Esophagus squamous epithelium (tissue), 5 donors: ENCODE data around the gene SMIM32. TPM values are rescaled to one million over a fixed set of nuclear protein-coding genes. Genes with fewer than 3 reads are reported as not detected.

Source experiments
- DNase-seq: peaks from one replicate; lab custom pipeline; 2025; lab: John Stamatoyannopoulos, UW
- H3K27ac ChIP-seq, 4 donors: fragments of 200-600 bp; sonication (generic); one replicate each; pipeline ENCODE4 v1.5.1; 2016 to 2019; ENCODE audit warnings: mild to moderate bottlenecking in 1 of 4
- H3K27me3 ChIP-seq, 4 donors: fragments of 200-600 bp; sonication (generic); 1 replicate in 3 of 4; 2 replicates in 1 of 4; pipeline versions ENCODE4 v1.5.1 to v1.6.0; 2017 to 2021; ENCODE audit warnings: antibody characterized with exemption in 1 of 4
- H3K36me3 ChIP-seq, 3 donors: fragments of 200-600 bp; sonication (generic); one replicate each; pipeline ENCODE4 v1.5.1; 2016 to 2019
- H3K4me1 ChIP-seq, 3 donors: fragments of 200-600 bp; sonication (generic); one replicate each; pipeline ENCODE4 v1.5.1; 2017 to 2019
- H3K4me3 ChIP-seq, 4 donors: fragments of 200-600 bp; sonication (generic); 1 replicate in 3 of 4; 2 replicates in 1 of 4; pipeline ENCODE4 v1.5.1; 2016 to 2019; ENCODE audit warnings: mild to moderate bottlenecking in 2 of 4, moderate library complexity in 1 of 4
- H3K9me3 ChIP-seq, 3 donors: fragments of 200-600 bp; sonication (generic); one replicate each; pipeline ENCODE4 v1.5.1; 2016 to 2019
- POLR2A ChIP-seq, 4 donors: fragments of 450-650 bp; IDR thresholded peaks; one replicate each; pipeline ENCODE4 v1.6.1; 2017; ENCODE audit warnings: antibody characterized with exemption in 4 of 4, mild to moderate bottlenecking in 4 of 4, moderate library complexity in 3 of 4
- WGBS, 2 donors: methylation state at CpG; one replicate each; pipeline ENCODE4 v1.1.5; 2018; 5-methylcytosine and 5-hydroxymethylcytosine counted together
- intact Hi-C: fragments of 100-400 bp; cut with DNase I; formaldehyde crosslinking; loops from one replicate; pipeline ENCODE4 v1.15.0; 2022
- total RNA-seq, 4 donors: library from RNA; depleted of rRNA; stranded (reverse); fragments of >200 nt; gene quantifications; one replicate each; pipeline ENCODE4 v1.1.0, GENCODE V29; 2016
- TF ChIP-seq, protein P1 (sequence below), 6 experiments: fragments of 450-650 bp in 4 of 6; fragments of 200-600 bp in 2 of 6; sonication (generic) in 2 of 6; IDR thresholded peaks; one replicate each; pipeline ENCODE4 v1.5.1; 2016 to 2019; ENCODE audit warnings: antibody characterized with exemption in 6 of 6, mild to moderate bottlenecking in 4 of 6, moderate library complexity in 4 of 6
- donor health status: DM: yes; HTN: yes; CAD: no.

The SMIM32 gene
- total RNA-seq, 4 donors from 2014 or later, result not detected

DNA sequence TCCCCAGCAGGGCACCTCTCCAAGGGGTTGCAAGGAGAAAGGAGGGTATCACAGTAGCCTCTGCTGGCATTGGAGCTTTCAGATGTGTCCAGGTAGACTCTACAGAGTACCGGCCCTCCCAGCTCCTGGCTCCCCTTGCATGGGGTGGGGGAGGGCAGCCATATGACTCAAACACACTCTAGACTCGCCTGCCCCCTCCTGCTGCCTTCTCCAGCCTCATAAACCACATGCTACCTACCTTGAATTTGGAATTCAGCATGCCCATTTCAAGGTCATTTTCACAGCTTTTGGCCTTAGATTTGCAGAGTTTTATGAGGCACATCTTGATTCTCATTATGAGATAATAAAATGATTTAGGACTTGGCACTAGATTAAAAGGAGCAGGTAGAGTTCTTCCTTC is 32.8 kb upstream of the SMIM32 start:
- H3K27ac ChIP-seq, result no peak overlapping the region
- no peak for DNase-seq
- H3K36me3 ChIP-seq, result no peaks in the 10 kb centered on the region
- H3K4me3 ChIP-seq, result no peak overlapping the region
- H3K27me3 ChIP-seq, result peaks cover 0 to 54% (median 0%) of the 10 kb centered on the region in 4 donors
- TF ChIP-seq, protein P1, sequence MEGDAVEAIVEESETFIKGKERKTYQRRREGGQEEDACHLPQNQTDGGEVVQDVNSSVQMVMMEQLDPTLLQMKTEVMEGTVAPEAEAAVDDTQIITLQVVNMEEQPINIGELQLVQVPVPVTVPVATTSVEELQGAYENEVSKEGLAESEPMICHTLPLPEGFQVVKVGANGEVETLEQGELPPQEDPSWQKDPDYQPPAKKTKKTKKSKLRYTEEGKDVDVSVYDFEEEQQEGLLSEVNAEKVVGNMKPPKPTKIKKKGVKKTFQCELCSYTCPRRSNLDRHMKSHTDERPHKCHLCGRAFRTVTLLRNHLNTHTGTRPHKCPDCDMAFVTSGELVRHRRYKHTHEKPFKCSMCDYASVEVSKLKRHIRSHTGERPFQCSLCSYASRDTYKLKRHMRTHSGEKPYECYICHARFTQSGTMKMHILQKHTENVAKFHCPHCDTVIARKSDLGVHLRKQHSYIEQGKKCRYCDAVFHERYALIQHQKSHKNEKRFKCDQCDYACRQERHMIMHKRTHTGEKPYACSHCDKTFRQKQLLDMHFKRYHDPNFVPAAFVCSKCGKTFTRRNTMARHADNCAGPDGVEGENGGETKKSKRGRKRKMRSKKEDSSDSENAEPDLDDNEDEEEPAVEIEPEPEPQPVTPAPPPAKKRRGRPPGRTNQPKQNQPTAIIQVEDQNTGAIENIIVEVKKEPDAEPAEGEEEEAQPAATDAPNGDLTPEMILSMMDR (IDR thresholded peaks at IDR 0.05), result no peak
- TF ChIP-seq POLR2A (IDR thresholded peaks at IDR 0.05), result no peak
- intact Hi-C loops, result no loop called here
- no peaks in the 10 kb centered on the region for H3K4me1 ChIP-seq
- 20 to 72% methylated on average over 2 of the region's 2 CpGs for WGBS, 2 donors
- H3K9me3 ChIP-seq, result peaks cover 0 to 1% (median 0%) of the 10 kb centered on the region in 3 donors

DNA sequence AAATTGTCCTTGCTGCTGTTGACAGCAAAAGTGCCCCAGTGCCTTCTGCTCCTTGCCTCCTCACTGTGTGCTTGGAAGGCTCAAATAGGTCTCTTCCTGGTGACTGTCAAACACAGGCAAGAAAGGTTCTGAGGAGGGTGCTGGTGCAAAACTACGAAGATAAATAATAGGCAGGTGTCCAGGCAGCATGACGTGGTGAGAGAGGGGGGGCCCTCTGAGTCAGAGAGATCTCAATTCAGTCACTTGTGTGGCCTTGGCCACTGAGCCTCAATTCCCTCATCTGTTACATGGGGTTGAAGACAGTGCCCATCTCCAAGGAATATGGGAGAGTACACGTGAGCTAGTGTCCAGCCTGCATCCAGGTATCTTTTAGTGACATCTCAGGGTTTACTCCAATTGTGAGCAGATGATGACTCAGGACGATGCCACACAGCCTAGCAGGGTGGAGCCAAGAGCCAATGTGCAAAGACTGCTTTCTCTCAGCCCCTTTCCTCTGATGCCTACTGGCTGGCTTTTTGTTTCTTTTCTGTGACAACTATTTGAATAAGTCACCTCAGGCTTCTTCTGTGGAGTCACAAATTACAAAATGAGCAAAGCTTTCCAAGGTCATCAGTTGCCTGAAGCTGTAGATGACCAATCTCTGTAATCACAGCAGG is 29.7 kb upstream of the SMIM32 start:
- 36 to 45% methylated on average over 4 of the region's 4 CpGs for WGBS, 2 donors
- Histone ChIP-seq H3K36me3 (no peaks in the 10 kb centered on the region), H3K9me3 (peaks cover 0 to 8% (median 0%) of the 10 kb centered on the region in 3 donors), H3K4me3 (no peak overlapping the region), H3K27ac (no peak overlapping the region), H3K27me3 (peaks cover 0 to 32% (median 0%) of the 10 kb centered on the region in 4 donors), H3K4me1 (no peaks in the 10 kb centered on the region)
- TF ChIP-seq POLR2A (IDR thresholded peaks at IDR 0.05), result no peak
- TF ChIP-seq, protein P1 (IDR thresholded peaks at IDR 0.05), result no peak
- intact Hi-C loops, result no loop called here
- DNase-seq, result no peak

DNA sequence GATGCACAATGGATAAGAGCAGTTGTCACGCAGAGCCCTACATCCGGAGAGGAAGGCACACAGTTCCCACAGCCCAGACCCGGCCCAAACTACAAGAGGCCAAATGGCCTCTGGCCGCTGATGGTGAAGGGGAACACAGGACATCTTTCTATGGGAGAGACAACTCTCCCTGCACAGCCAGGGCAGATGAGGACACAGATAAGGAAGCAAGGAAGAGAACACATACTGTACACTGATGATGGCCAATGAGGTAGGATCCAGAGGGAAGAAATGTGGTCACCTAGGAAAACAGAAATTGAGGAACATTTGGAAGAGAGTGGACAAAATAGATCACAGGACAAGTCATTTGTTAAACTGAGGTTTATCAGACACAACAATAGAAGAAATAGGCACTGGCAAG is 28.4 kb upstream of the SMIM32 start:
- H3K9me3 ChIP-seq, result peaks cover 0 to 8% (median 0%) of the 10 kb centered on the region in 3 donors
- 75 to 100% methylated on average over 1 to 4 of the region's 4 CpGs for WGBS, 2 donors
- H3K36me3 ChIP-seq, result no peaks in the 10 kb centered on the region
- H3K27ac ChIP-seq, result no peak overlapping the region
- DNase-seq, result no peak
- H3K27me3 ChIP-seq, result peaks cover 0 to 33% (median 0%) of the 10 kb centered on the region in 4 donors
- no peak for TF ChIP-seq POLR2A (IDR thresholded peaks at IDR 0.05)
- TF ChIP-seq, protein P1 (IDR thresholded peaks at IDR 0.05), result no peak
- no peak overlapping the region for H3K4me3 ChIP-seq
- no peaks in the 10 kb centered on the region for H3K4me1 ChIP-seq
- intact Hi-C loops, result no loop called here

DNA sequence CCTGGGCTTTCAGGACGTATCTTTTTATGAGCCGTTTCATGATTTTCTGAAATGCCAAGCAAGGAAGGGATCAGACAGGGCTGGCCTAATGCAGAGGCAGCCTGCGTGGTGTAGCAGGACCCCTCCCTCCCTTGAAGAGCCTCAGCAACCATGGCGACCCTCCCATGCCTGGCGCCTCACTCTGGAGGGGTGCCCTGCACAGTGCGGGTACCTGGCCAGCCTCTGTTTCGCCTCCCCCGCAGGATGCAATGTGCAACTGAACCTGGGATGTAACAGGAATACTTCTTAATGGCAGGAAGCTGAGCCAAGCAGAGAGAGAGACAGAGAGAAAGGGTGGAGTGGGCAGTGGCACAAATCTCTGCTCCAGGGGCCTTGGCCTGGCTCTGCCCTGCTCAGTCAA is 23.3 kb upstream of the SMIM32 start:
- WGBS, 2 donors, result 74 to 91% methylated on average over 3 to 4 of the region's 8 CpGs
- Histone ChIP-seq H3K4me3 (no peak overlapping the region), H3K27me3 (peaks cover 0 to 49% (median 0%) of the 10 kb centered on the region in 4 donors), H3K36me3 (no peaks in the 10 kb centered on the region), H3K27ac (no peak overlapping the region), H3K4me1 (no peaks in the 10 kb centered on the region), H3K9me3 (peaks cover 0 to 8% (median 0%) of the 10 kb centered on the region in 3 donors)
- TF ChIP-seq, protein P1 (IDR thresholded peaks at IDR 0.05), result no peak
- no peak for TF ChIP-seq POLR2A (IDR thresholded peaks at IDR 0.05)
- DNase-seq, result no peak
- intact Hi-C loops, result no loop called here

DNA sequence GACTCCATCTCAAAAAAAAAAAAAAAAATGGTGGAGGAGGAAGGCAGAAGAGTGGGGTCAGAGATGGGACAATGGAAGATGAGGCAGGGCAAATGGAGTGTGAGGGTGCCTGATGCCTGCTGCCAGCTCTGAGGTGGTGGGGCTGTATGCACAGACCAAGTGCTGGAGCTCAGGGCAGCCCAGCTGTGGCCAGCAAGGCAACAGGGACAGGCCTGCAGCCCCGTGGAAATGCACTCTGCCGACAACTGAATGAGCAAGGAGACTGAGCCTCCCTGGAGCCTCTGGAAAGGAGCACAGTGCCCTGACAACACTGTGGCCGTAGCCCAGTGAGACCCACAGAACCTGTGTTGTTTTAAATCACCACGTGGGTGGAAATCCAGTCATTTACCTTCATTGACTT is 22.9 kb upstream of the SMIM32 start:
- intact Hi-C loops, result no loop called here
- 57 to 72% methylated on average over 4 of the region's 4 CpGs for WGBS, 2 donors
- H3K27me3 ChIP-seq, result peaks cover 0 to 52% (median 0%) of the 10 kb centered on the region in 4 donors

More for the DNA sequence above, 22.9 kb upstream of the SMIM32 start:
- Histone ChIP-seq H3K36me3 (no peaks in the 10 kb centered on the region), H3K4me3 (no peak overlapping the region), H3K4me1 (no peaks in the 10 kb centered on the region), H3K9me3 (peaks cover 0 to 6% (median 0%) of the 10 kb centered on the region in 3 donors), H3K27ac (no peak overlapping the region)
- no peak for DNase-seq
- TF ChIP-seq, protein P1 (IDR thresholded peaks at IDR 0.05), result no peak
- TF ChIP-seq POLR2A (IDR thresholded peaks at IDR 0.05), result no peak
